GM08714 (cell line): ENCODE measurements around the gene GATA3.

Source experiments
- H3K4me3 ChIP-seq: fragments of 200-500 bp; sonication (Bioruptor generic); 2 replicates; pipeline ENCODE4 v1.5.1; 2014; ENCODE audit warnings: mild to moderate bottlenecking, low read length, inconsistent platforms
- ZNF274 ChIP-seq: IDR thresholded peaks from 2 replicates; pipeline ENCODE4 v1.6.1; 2012; ENCODE audit warnings: mild to moderate bottlenecking, low read depth, low read length

GATA3 gene

GRCh38 chr10:8052341-8052955 is 2.0 kb upstream of the GATA3 start:
- no peak for TF ChIP-seq ZNF274
- no peak overlapping the region; the same call in 1 of the 2 replicates for H3K4me3 ChIP-seq

GRCh38 chr10:8052956-8053445 is 1.5 kb upstream of the GATA3 start:
- TF ChIP-seq ZNF274: no peak
- H3K4me3 ChIP-seq: no peak overlapping the region; the same call in 1 of the 2 replicates

- no peak for TF ChIP-seq ZNF274
- H3K4me3 ChIP-seq: peak overlapping the region; percentile 72
Measured at GRCh38 chr10:8053446-8054243, 843 bp upstream of the GATA3 start.

- H3K4me3 ChIP-seq: peak overlapping the region; percentile 72
- TF ChIP-seq ZNF274: no peak
Measured at GRCh38 chr10:8054244-8054493, 319 bp upstream of the GATA3 start.

- peak overlapping the region; percentile 72 for H3K4me3 ChIP-seq
- TF ChIP-seq ZNF274: no peak
Measured at GRCh38 chr10:8055420-8056349, 1.2 kb downstream of the GATA3 start.

GRCh38 chr10:8056378-8056777 is 1.9 kb downstream of the GATA3 start:
- peak overlapping the region; percentile 72 for H3K4me3 ChIP-seq
- TF ChIP-seq ZNF274: no peak

GRCh38 chr10:8056871-8057331 is 2.4 kb downstream of the GATA3 start:
- H3K4me3 ChIP-seq: peak overlapping the region; percentile 72
- no peak for TF ChIP-seq ZNF274

GRCh38 chr10:8057636-8058273 is 3.3 kb downstream of the GATA3 start:
- H3K4me3 ChIP-seq: peak overlapping the region; percentile 6; the same call in 1 of the 2 replicates
- no peak for TF ChIP-seq ZNF274

GRCh38 chr10:8058274-8059111 is 4.0 kb downstream of the GATA3 start:
- TF ChIP-seq ZNF274: no peak
- H3K4me3 ChIP-seq: no peak overlapping the region

GRCh38 chr10:8059191-8059936 is 4.9 kb downstream of the GATA3 start:
- TF ChIP-seq ZNF274: no peak
- peak overlapping the region; percentile 32; the same call in 1 of the 2 replicates for H3K4me3 ChIP-seq

GRCh38 chr10:8060010-8060703 is 5.7 kb downstream of the GATA3 start:
- no peak for TF ChIP-seq ZNF274
- peak overlapping the region; percentile 47; the same call in 1 of the 2 replicates for H3K4me3 ChIP-seq

- peak overlapping the region; percentile 47; the same call in 1 of the 2 replicates for H3K4me3 ChIP-seq
- no peak for TF ChIP-seq ZNF274
Measured at GRCh38 chr10:8060704-8061121, 6.2 kb downstream of the GATA3 start.
